ENCODE measurements around the gene SLC44A1.

SLC44A1 gene

GRCh38 chr9:105319202-105319813, 74.9 kb downstream of the SLC44A1 start:
- Histone ChIP-seq H3K18ac (ENCODE audit: low read length) (no peak overlapping the region), H3K4me2 (ENCODE audit: insufficient read depth, low read length, poor library complexity, severe bottlenecking) (no peak overlapping the region), H2AK5ac (ENCODE audit: low read depth, low read length) (no peak overlapping the region), H3K4me3 (ENCODE audit: low read length in 2 of 2) (no peak overlapping the region), H2BK12ac (ENCODE audit: low read length) (no peak overlapping the region), H3K4me1 (ENCODE audit: control insufficient read depth in 2 of 2, insufficient read depth in 1 of 2, low read depth in 1 of 2, low read length in 2 of 2) (no peaks in the 10 kb centered on the region), H3K23ac (ENCODE audit: low read depth, low read length, poor library complexity) (no peak overlapping the region), H3K9me3 (replicated peaks in 1 of 2; ENCODE audit: control insufficient read depth in 2 of 2, insufficient read depth in 1 of 2, low read depth in 1 of 2, low read length in 2 of 2) (no peaks in the 10 kb centered on the region), H2AFZ (ENCODE audit: low read length) (no peak overlapping the region), H3K27ac (replicated peaks; ENCODE audit: low read length) (no peak overlapping the region), H3K9ac (ENCODE audit: low read depth, low read length, poor library complexity) (no peak overlapping the region), H4K8ac (ENCODE audit: low read depth, low read length) (no peak overlapping the region), H2BK5ac (ENCODE audit: low read length) (no peak overlapping the region), H3K4ac (ENCODE audit: low read length) (no peak overlapping the region), H2BK120ac (ENCODE audit: low read depth, low read length) (no peak overlapping the region), H3K36me3 (replicated peaks in 1 of 2; ENCODE audit: control insufficient read depth in 2 of 2, insufficient read depth in 2 of 2, low read length in 2 of 2) (no peaks in the 10 kb centered on the region), H3K79me1 (ENCODE audit: low read depth, low read length) (no peaks in the 10 kb centered on the region), H3K14ac (ENCODE audit: low read length) (no peak overlapping the region), H4K91ac (ENCODE audit: low read depth, low read length, poor library complexity) (no peak overlapping the region), H3K27me3 (ENCODE audit: control insufficient read depth in 3 of 3, insufficient read depth in 3 of 3, low read depth in 1 of 3, low read length in 3 of 3) (no peaks in the 10 kb centered on the region), H2BK15ac (ENCODE audit: low read length) (no peak overlapping the region)
- no peak for DNase-seq (ENCODE audit: low spot score)
- no CpG with 5 or more reads among the region's 5 CpGs for WGBS, 2 donors (ENCODE audit: extremely low coverage in 2 of 2, insufficient read length in 2 of 2, insufficient replicate concordance in 1 of 2)

- Histone ChIP-seq H3K18ac (ENCODE audit: low read length) (no peak overlapping the region), H3K4ac (ENCODE audit: low read length) (no peak overlapping the region), H3K27me3 (ENCODE audit: control insufficient read depth in 3 of 3, insufficient read depth in 3 of 3, low read depth in 1 of 3, low read length in 3 of 3) (no peaks in the 10 kb centered on the region), H2BK5ac (ENCODE audit: low read length) (no peak overlapping the region), H2AK5ac (ENCODE audit: low read depth, low read length) (no peak overlapping the region), H2AFZ (ENCODE audit: low read length) (no peak overlapping the region), H3K9ac (ENCODE audit: low read depth, low read length, poor library complexity) (no peak overlapping the region), H3K14ac (ENCODE audit: low read length) (no peak overlapping the region), H3K4me2 (ENCODE audit: insufficient read depth, low read length, poor library complexity, severe bottlenecking) (no peak overlapping the region), H3K23ac (ENCODE audit: low read depth, low read length, poor library complexity) (no peak overlapping the region), H3K9me3 (replicated peaks in 1 of 2; ENCODE audit: control insufficient read depth in 2 of 2, insufficient read depth in 1 of 2, low read depth in 1 of 2, low read length in 2 of 2) (no peaks in the 10 kb centered on the region), H3K27ac (replicated peaks; ENCODE audit: low read length) (no peak overlapping the region), H3K36me3 (replicated peaks in 1 of 2; ENCODE audit: control insufficient read depth in 2 of 2, insufficient read depth in 2 of 2, low read length in 2 of 2) (no peaks in the 10 kb centered on the region), H3K79me1 (ENCODE audit: low read depth, low read length) (no peaks in the 10 kb centered on the region), H4K8ac (ENCODE audit: low read depth, low read length) (no peak overlapping the region), H2BK120ac (ENCODE audit: low read depth, low read length) (no peak overlapping the region), H3K4me1 (ENCODE audit: control insufficient read depth in 2 of 2, insufficient read depth in 1 of 2, low read depth in 1 of 2, low read length in 2 of 2) (no peaks in the 10 kb centered on the region), H2BK12ac (ENCODE audit: low read length) (no peak overlapping the region), H4K91ac (ENCODE audit: low read depth, low read length, poor library complexity) (no peak overlapping the region), H2BK15ac (ENCODE audit: low read length) (no peak overlapping the region), H3K4me3 (ENCODE audit: low read length in 2 of 2) (no peak overlapping the region)
- no peak for DNase-seq (ENCODE audit: low spot score)
- WGBS, 2 donors (ENCODE audit: extremely low coverage in 2 of 2, insufficient read length in 2 of 2, insufficient replicate concordance in 1 of 2) = no CpG with 5 or more reads among the region's 3 CpGs
These were observed 76.1 kb downstream of the SLC44A1 start for GRCh38 chr9:105320568-105320967.

- H3K9ac ChIP-seq (ENCODE audit: low read depth, low read length, poor library complexity) = no peak overlapping the region
- H3K79me1 ChIP-seq (ENCODE audit: low read depth, low read length) = no peaks in the 10 kb centered on the region
- H2AFZ ChIP-seq (ENCODE audit: low read length) = no peak overlapping the region
- no peak overlapping the region for H3K18ac ChIP-seq (ENCODE audit: low read length)
- no peak overlapping the region for H3K14ac ChIP-seq (ENCODE audit: low read length)
- no peak overlapping the region for H2AK5ac ChIP-seq (ENCODE audit: low read depth, low read length)
- no peak overlapping the region for H3K4me3 ChIP-seq (ENCODE audit: low read length in 2 of 2)
- H4K8ac ChIP-seq (ENCODE audit: low read depth, low read length) = no peak overlapping the region
- H3K27ac ChIP-seq (replicated peaks; ENCODE audit: low read length) = no peak overlapping the region
- H3K36me3 ChIP-seq (replicated peaks in 1 of 2; ENCODE audit: control insufficient read depth in 2 of 2, insufficient read depth in 2 of 2, low read length in 2 of 2) = no peaks in the 10 kb centered on the region
- no peak overlapping the region for H3K23ac ChIP-seq (ENCODE audit: low read depth, low read length, poor library complexity)
- no peak overlapping the region for H2BK120ac ChIP-seq (ENCODE audit: low read depth, low read length)
- H3K27me3 ChIP-seq (ENCODE audit: control insufficient read depth in 3 of 3, insufficient read depth in 3 of 3, low read depth in 1 of 3, low read length in 3 of 3) = no peaks in the 10 kb centered on the region
- no peak overlapping the region for H4K91ac ChIP-seq (ENCODE audit: low read depth, low read length, poor library complexity)
- no peak overlapping the region for H2BK12ac ChIP-seq (ENCODE audit: low read length)
- DNase-seq (ENCODE audit: low spot score) = no peak
- H3K4me2 ChIP-seq (ENCODE audit: insufficient read depth, low read length, poor library complexity, severe bottlenecking) = no peak overlapping the region
- WGBS, 2 donors (ENCODE audit: extremely low coverage in 2 of 2, insufficient read length in 2 of 2, insufficient replicate concordance in 1 of 2) = no CpG with 5 or more reads among the region's 3 CpGs
- H2BK15ac ChIP-seq (ENCODE audit: low read length) = no peak overlapping the region
- H2BK5ac ChIP-seq (ENCODE audit: low read length) = no peak overlapping the region
- no peaks in the 10 kb centered on the region for H3K9me3 ChIP-seq (replicated peaks in 1 of 2; ENCODE audit: control insufficient read depth in 2 of 2, insufficient read depth in 1 of 2, low read depth in 1 of 2, low read length in 2 of 2)
- no peaks in the 10 kb centered on the region for H3K4me1 ChIP-seq (ENCODE audit: control insufficient read depth in 2 of 2, insufficient read depth in 1 of 2, low read depth in 1 of 2, low read length in 2 of 2)
- no peak overlapping the region for H3K4ac ChIP-seq (ENCODE audit: low read length)
These were observed 83.8 kb downstream of the SLC44A1 start for GRCh38 chr9:105328296-105328695.

GRCh38 chr9:105328872-105329718, 84.6 kb downstream of the SLC44A1 start:
- Histone ChIP-seq H3K9me3 (replicated peaks in 1 of 2; ENCODE audit: control insufficient read depth in 2 of 2, insufficient read depth in 1 of 2, low read depth in 1 of 2, low read length in 2 of 2) (no peaks in the 10 kb centered on the region), H2BK12ac (ENCODE audit: low read length) (no peak overlapping the region), H3K18ac (ENCODE audit: low read length) (no peak overlapping the region), H3K27me3 (ENCODE audit: control insufficient read depth in 3 of 3, insufficient read depth in 3 of 3, low read depth in 1 of 3, low read length in 3 of 3) (no peaks in the 10 kb centered on the region), H3K23ac (ENCODE audit: low read depth, low read length, poor library complexity) (no peak overlapping the region), H2BK15ac (ENCODE audit: low read length) (no peak overlapping the region), H2BK120ac (ENCODE audit: low read depth, low read length) (no peak overlapping the region), H4K91ac (ENCODE audit: low read depth, low read length, poor library complexity) (no peak overlapping the region), H3K14ac (ENCODE audit: low read length) (no peak overlapping the region), H3K36me3 (replicated peaks in 1 of 2; ENCODE audit: control insufficient read depth in 2 of 2, insufficient read depth in 2 of 2, low read length in 2 of 2) (no peaks in the 10 kb centered on the region), H2BK5ac (ENCODE audit: low read length) (no peak overlapping the region), H3K79me1 (ENCODE audit: low read depth, low read length) (no peaks in the 10 kb centered on the region), H3K4ac (ENCODE audit: low read length) (no peak overlapping the region), H3K27ac (replicated peaks; ENCODE audit: low read length) (no peak overlapping the region), H2AK5ac (ENCODE audit: low read depth, low read length) (no peak overlapping the region), H3K4me3 (ENCODE audit: low read length in 2 of 2) (no peak overlapping the region), H3K4me2 (ENCODE audit: insufficient read depth, low read length, poor library complexity, severe bottlenecking) (no peak overlapping the region), H3K9ac (ENCODE audit: low read depth, low read length, poor library complexity) (no peak overlapping the region), H3K4me1 (ENCODE audit: control insufficient read depth in 2 of 2, insufficient read depth in 1 of 2, low read depth in 1 of 2, low read length in 2 of 2) (no peaks in the 10 kb centered on the region), H4K8ac (ENCODE audit: low read depth, low read length) (no peak overlapping the region), H2AFZ (ENCODE audit: low read length) (no peak overlapping the region)
- no peak for DNase-seq (ENCODE audit: low spot score)
- no CpG with 5 or more reads among the region's 12 CpGs for WGBS, 2 donors (ENCODE audit: extremely low coverage in 2 of 2, insufficient read length in 2 of 2, insufficient replicate concordance in 1 of 2)
